B cell (primary cell): ENCODE results near the gene MINAR1. TPM values are rescaled to one million over a fixed set of nuclear protein-coding genes. Genes with fewer than 3 reads are reported as not detected.

Source experiments
- ATAC-seq: fragments of 200-7000 bp; cut with Tn5 transposase; one replicate; pipeline ENCODE4 v1.10.0; 2021; ENCODE audit warnings: low read depth, mild to moderate bottlenecking, moderate number of reproducible peaks, moderate library complexity
- CTCF ChIA-PET: fragments of 350-600 bp; sonication (Branson Sonifier 250); formaldehyde crosslinking; loops from one replicate; lab custom pipeline; 2021; ENCODE audit warnings: antibody characterized with exemption, inconsistent platforms; lab: Charles Lee
- POLR2A ChIA-PET: fragments of 350-600 bp; sonication (Branson Sonifier 250); formaldehyde crosslinking; loops from one replicate; lab custom pipeline; 2021; ENCODE audit warnings: antibody characterized with exemption; lab: Charles Lee
- DNase-seq: peaks from one replicate; pipeline ENCODE4 v3.0.0; 2013
- H2AFZ ChIP-seq: 2 replicates; pipeline ENCODE4 v1.6.1; 2012; ENCODE audit warnings: mild to moderate bottlenecking, low read depth, low read length; ENCODE audit not compliant: insufficient read depth, poor library complexity, severe bottlenecking
- H3K27ac ChIP-seq, 2 donors: 1 replicate in 1 of 2; 2 replicates in 1 of 2; pipeline ENCODE4 v1.5.1; 2012 to 2013; ENCODE audit warnings: low read length in 2 of 2, mild to moderate bottlenecking in 2 of 2, moderate library complexity in 1 of 2
- H3K27me3 ChIP-seq, 4 experiments: fragments of 200-600 bp in 1 of 4; sonication (generic) in 1 of 4; replicated peaks in 1 of 4; 1 replicate in 2 of 4; 2 replicates in 2 of 4; pipeline versions ENCODE4 v1.6.1 to v1.7.0; 2013 to 2016; ENCODE audit warnings: low read length in 3 of 4, mild to moderate bottlenecking in 2 of 4, mixed read lengths in 1 of 4, moderate library complexity in 1 of 4; ENCODE audit not compliant: insufficient read depth in 4 of 4, control insufficient read depth in 3 of 4; ENCODE audit errors: control extremely low read depth in 1 of 4
- H3K36me3 ChIP-seq, 2 experiments: replicated peaks in 1 of 2; 1 replicate in 1 of 2; 2 replicates in 1 of 2; pipeline versions ENCODE4 v1.6.1 to v1.7.1; 2013; ENCODE audit warnings: low read length in 1 of 2; ENCODE audit not compliant: insufficient read depth in 2 of 2, control insufficient read depth in 1 of 2; ENCODE audit errors: control extremely low read depth in 1 of 2, extremely low read depth in 1 of 2
- H3K4me1 ChIP-seq, 2 donors: fragments of 200-600 bp in 1 of 2; sonication (generic) in 1 of 2; 1 replicate in 1 of 2; 2 replicates in 1 of 2; pipeline versions ENCODE4 v1.5.1 to v1.6.1; 2013 to 2017; ENCODE audit warnings: low read length in 2 of 2; ENCODE audit not compliant: control insufficient read depth in 2 of 2, insufficient read depth in 2 of 2
- H3K4me2 ChIP-seq: replicated peaks from 2 replicates; pipeline ENCODE3; 2012; ENCODE audit warnings: mild to moderate bottlenecking, low read depth, low read length; ENCODE audit not compliant: poor library complexity, severe bottlenecking
- H3K4me3 ChIP-seq, 5 experiments: fragments of 200-600 bp in 1 of 5; sonication (generic) in 1 of 5; 1 replicate in 3 of 5; 2 replicates in 2 of 5; pipeline versions ENCODE4 v1.5.1 to v1.7.0; 2011 to 2016; ENCODE audit warnings: low read length in 4 of 5, mild to moderate bottlenecking in 4 of 5, low read depth in 2 of 5, control low read depth in 1 of 5, moderate library complexity in 1 of 5; ENCODE audit not compliant: insufficient read depth in 1 of 5; ENCODE audit errors: control extremely low read depth in 1 of 5, extremely low read depth in 1 of 5
- H3K79me2 ChIP-seq: fragments of 200-600 bp; sonication (generic); one replicate; pipeline ENCODE4 v1.6.0; 2016; ENCODE audit warnings: low read length; ENCODE audit not compliant: control insufficient read depth, insufficient read depth
- H3K9ac ChIP-seq: fragments of 200-600 bp; sonication (generic); 2 replicates; pipeline ENCODE4 v1.6.1; 2017; ENCODE audit warnings: mild to moderate bottlenecking, low read length, moderate library complexity
- H3K9me3 ChIP-seq, 3 donors: one replicate each; pipeline versions ENCODE4 v1.6.1 to v1.7.1; 2013; ENCODE audit warnings: low read length in 2 of 3; ENCODE audit not compliant: control insufficient read depth in 2 of 3, insufficient read depth in 1 of 3; ENCODE audit errors: control extremely low read depth in 1 of 3
- H4K20me1 ChIP-seq: 2 replicates; pipeline ENCODE4 v1.6.0; 2012; ENCODE audit warnings: mild to moderate bottlenecking, low read length; ENCODE audit not compliant: insufficient read depth, control insufficient read depth, poor library complexity, severe bottlenecking
- H3K27ac Mint-ChIP-seq: one replicate; pipeline ENCODE4 v1.8.0; 2021; ENCODE audit warnings: mixed read lengths
- H3K27me3 Mint-ChIP-seq: one replicate; pipeline ENCODE4 v1.8.0; 2021; ENCODE audit warnings: mixed read lengths
- H3K4me1 Mint-ChIP-seq: one replicate; pipeline ENCODE4 v1.8.0; 2021; ENCODE audit warnings: mixed read lengths
- H3K4me3 Mint-ChIP-seq: one replicate; pipeline ENCODE4 v1.8.0; 2021; ENCODE audit warnings: mixed read lengths
- H3K9me3 Mint-ChIP-seq: one replicate; pipeline ENCODE4 v1.8.0; 2022; ENCODE audit warnings: mixed read lengths; ENCODE audit not compliant: insufficient read depth
- CTCF ChIP-seq: fragments of 200-600 bp; IDR thresholded peaks from one replicate; pipeline ENCODE4 v1.8.0; 2022; ENCODE audit warnings: antibody characterized with exemption, mild to moderate bottlenecking
- EZH2 ChIP-seq: IDR thresholded peaks from 2 replicates; pipeline ENCODE4 v1.6.1; 2012; ENCODE audit warnings: borderline replicate concordance, low read depth, mild to moderate bottlenecking, moderate library complexity, low read length; ENCODE audit not compliant: insufficient read depth, poor library complexity, severe bottlenecking
- WGBS: methylation state at CpG from one replicate; pipeline ENCODE4 v1.1.5; 2013; ENCODE audit warnings: missing lambda C conversion rate; ENCODE audit not compliant: insufficient coverage; 5-methylcytosine and 5-hydroxymethylcytosine counted together
- intact Hi-C: fragments of 100-400 bp; cut with micrococcal nuclease; formaldehyde crosslinking; loops from one replicate; pipeline ENCODE4 v1.10.0; 2022
- polyA plus RNA-seq: library from polyadenylated mRNA; depleted of rRNA; stranded (reverse); fragments of >200 nt; gene quantifications from 2 replicates; pipeline ENCODE4 v1.2.3, GENCODE V29; 2012
- total RNA-seq, 2 donors: library from RNA; stranded (reverse); fragments of 120-200 nt in 1 of 2; gene quantifications; 1 replicate in 1 of 2; 2 replicates in 1 of 2; pipeline versions ENCODE4 v1.2.3 to v1.2.4, GENCODE V29; 2013 to 2022

The MINAR1 gene
- total and polyA plus RNA-seq, 2 donors (not counting 1 experiment from before 2014, with no cell fraction given): 0.16 to 0.27 TPM

- Mint-ChIP-seq H3K27me3 (peaks cover 5% of the 10 kb centered on the region), H3K4me3 (no peak overlapping the region), H3K9me3 (no peaks in the 10 kb centered on the region), H3K27ac (no peak overlapping the region), H3K4me1 (no peaks in the 10 kb centered on the region)
- CTCF ChIA-PET: interaction anchor here (1.1 to 1.2 kb wide), 2 partner anchors 16 to 774 kb away, joined by 3 read pairs; no protein-coding TSS in a partner anchor
- DNase-seq (no peak), ATAC-seq (no peak)
- intact Hi-C loops: no loop called here
- H3K9ac ChIP-seq: no peak overlapping the region
- no peaks in the 10 kb centered on the region for H3K36me3 ChIP-seq
- no peak overlapping the region for H3K27ac ChIP-seq
- H3K4me2 ChIP-seq: no peak overlapping the region
- H3K4me3 ChIP-seq: no peak overlapping the region
- no peaks in the 10 kb centered on the region for H3K9me3 ChIP-seq
- no peaks in the 10 kb centered on the region for H3K79me2 ChIP-seq
- TF ChIP-seq EZH2 (no peak), CTCF (no peak)
- H4K20me1 ChIP-seq: no peaks in the 10 kb centered on the region
- H3K4me1 ChIP-seq: no peaks in the 10 kb centered on the region
- H3K27me3 ChIP-seq: no peaks in the 10 kb centered on the region
- 92% methylated on average over 3 of the region's 4 CpGs for WGBS
- POLR2A ChIA-PET: no interaction called here
- no peak overlapping the region for H2AFZ ChIP-seq
Measured at GRCh38 chr15:79399606-79400005, 32.5 kb upstream of the MINAR1 start.

DNA sequence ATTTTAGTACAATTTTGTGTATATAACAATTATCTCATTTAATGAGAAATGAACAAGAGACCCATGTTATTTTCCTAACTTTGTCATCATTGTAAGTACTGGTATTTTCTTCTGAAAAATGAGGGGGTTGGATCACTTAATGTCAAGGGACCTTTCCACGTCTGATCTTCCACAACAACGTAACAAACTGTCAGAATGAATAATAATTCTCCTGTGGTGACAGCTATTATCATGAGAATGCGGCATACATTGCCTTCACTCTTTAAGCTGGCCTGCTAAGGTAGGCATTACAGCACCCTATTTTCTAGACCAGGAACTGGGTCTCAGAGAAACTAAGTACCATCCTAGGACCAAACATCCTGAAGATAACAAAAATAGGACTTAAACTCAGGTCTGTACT, 31.5 kb upstream of the MINAR1 start:
- ATAC-seq (no peak), DNase-seq (no peak)
- Histone ChIP-seq H2AFZ (no peak overlapping the region), H3K4me3 (no peak overlapping the region), H3K4me2 (no peak overlapping the region), H3K9ac (no peak overlapping the region), H3K79me2 (no peaks in the 10 kb centered on the region), H3K27me3 (no peaks in the 10 kb centered on the region), H4K20me1 (no peaks in the 10 kb centered on the region), H3K9me3 (no peaks in the 10 kb centered on the region), H3K36me3 (no peaks in the 10 kb centered on the region), H3K27ac (no peak overlapping the region), H3K4me1 (no peaks in the 10 kb centered on the region)
- Mint-ChIP-seq H3K9me3 (no peaks in the 10 kb centered on the region), H3K27ac (no peak overlapping the region), H3K4me3 (no peak overlapping the region), H3K27me3 (peaks cover 5% of the 10 kb centered on the region), H3K4me1 (no peaks in the 10 kb centered on the region)
- intact Hi-C loops: no loop called here
- TF ChIP-seq EZH2 (no peak), CTCF (no peak)
- WGBS: no CpG with 5 or more reads among the region's 3 CpGs
- ChIA-PET CTCF (no interaction called here), POLR2A (no interaction called here)
